Measurements from ENCODE around the gene GRK1.

Gene GRK1

GRCh38 chr13:113767366-113767765 is 100.3 kb downstream of the GRK1 start:
- no peak for DNase-seq (ENCODE audit: low read depth, low spot score)
- Histone ChIP-seq H3K27ac (no peak overlapping the region), H3K36me3 (ENCODE audit: insufficient read depth, low read length) (no peaks in the 10 kb centered on the region), H3K4me3 (no peak overlapping the region), H3K9me3 (ENCODE audit: low read depth, low read length) (no peaks in the 10 kb centered on the region), H3K9ac (ENCODE audit: insufficient read length) (no peak overlapping the region)
- TF ChIP-seq EZH2 (IDR thresholded peaks at IDR 0.05) (no peak), POLR2AphosphoS5 (IDR thresholded peaks at IDR 0.05; ENCODE audit: borderline replicate concordance, low read depth, low read length) (no peak), FOXP2 (optimal IDR thresholded peaks at IDR 0.05; ENCODE audit: control extremely low read depth, extremely low read length, insufficient read depth) (no peak)

GRCh38 chr13:113768018-113768905 is 101.2 kb downstream of the GRK1 start:
- no peak for TF ChIP-seq FOXP2 (optimal IDR thresholded peaks at IDR 0.05; ENCODE audit: control extremely low read depth, extremely low read length, insufficient read depth)
- no peak overlapping the region for H3K4me3 ChIP-seq
- no peaks in the 10 kb centered on the region for H3K9me3 ChIP-seq (ENCODE audit: low read depth, low read length)
- no peak overlapping the region for H3K9ac ChIP-seq (ENCODE audit: insufficient read length)
- H3K27ac ChIP-seq, result no peak overlapping the region
- no peak for DNase-seq (ENCODE audit: low read depth, low spot score)
- no peaks in the 10 kb centered on the region for H3K36me3 ChIP-seq (ENCODE audit: insufficient read depth, low read length)

- Histone ChIP-seq H3K27ac (no peak overlapping the region), H3K9ac (ENCODE audit: insufficient read length) (no peak overlapping the region), H3K9me3 (ENCODE audit: low read depth, low read length) (no peaks in the 10 kb centered on the region), H3K4me3 (no peak overlapping the region), H3K36me3 (ENCODE audit: insufficient read depth, low read length) (no peaks in the 10 kb centered on the region)
- TF ChIP-seq EZH2 (IDR thresholded peaks at IDR 0.05), result no peak
- no peak for TF ChIP-seq FOXP2 (optimal IDR thresholded peaks at IDR 0.05; ENCODE audit: control extremely low read depth, extremely low read length, insufficient read depth)
- TF ChIP-seq POLR2AphosphoS5 (IDR thresholded peaks at IDR 0.05; ENCODE audit: borderline replicate concordance, low read depth, low read length), result no peak
- DNase-seq (ENCODE audit: low read depth, low spot score), result no peak
Observed at GRCh38 chr13:113769106-113769505, 102.1 kb downstream of the GRK1 start.

GRCh38 chr13:113769881-113770280 is 102.9 kb downstream of the GRK1 start:
- Histone ChIP-seq H3K9ac (ENCODE audit: insufficient read length) (no peak overlapping the region), H3K36me3 (ENCODE audit: insufficient read depth, low read length) (no peaks in the 10 kb centered on the region), H3K27ac (no peak overlapping the region), H3K4me3 (no peak overlapping the region), H3K9me3 (ENCODE audit: low read depth, low read length) (no peaks in the 10 kb centered on the region)
- TF ChIP-seq FOXP2 (optimal IDR thresholded peaks at IDR 0.05; ENCODE audit: control extremely low read depth, extremely low read length, insufficient read depth) (no peak), POLR2AphosphoS5 (IDR thresholded peaks at IDR 0.05; ENCODE audit: borderline replicate concordance, low read depth, low read length) (no peak), EZH2 (IDR thresholded peaks at IDR 0.05) (no peak)
- no peak for DNase-seq (ENCODE audit: low read depth, low spot score)

GRCh38 chr13:113770441-113770840 is 103.4 kb downstream of the GRK1 start:
- Histone ChIP-seq H3K27ac (no peak overlapping the region), H3K9me3 (ENCODE audit: low read depth, low read length) (no peaks in the 10 kb centered on the region), H3K9ac (ENCODE audit: insufficient read length) (no peak overlapping the region), H3K36me3 (ENCODE audit: insufficient read depth, low read length) (no peaks in the 10 kb centered on the region), H3K4me3 (no peak overlapping the region)
- DNase-seq (ENCODE audit: low read depth, low spot score), result no peak
- TF ChIP-seq POLR2AphosphoS5 (IDR thresholded peaks at IDR 0.05; ENCODE audit: borderline replicate concordance, low read depth, low read length) (no peak), EZH2 (IDR thresholded peaks at IDR 0.05) (no peak), FOXP2 (optimal IDR thresholded peaks at IDR 0.05; ENCODE audit: control extremely low read depth, extremely low read length, insufficient read depth) (no peak)

- Histone ChIP-seq H3K9me3 (ENCODE audit: low read depth, low read length) (no peaks in the 10 kb centered on the region), H3K27ac (no peak overlapping the region), H3K4me3 (no peak overlapping the region), H3K36me3 (ENCODE audit: insufficient read depth, low read length) (no peaks in the 10 kb centered on the region), H3K9ac (ENCODE audit: insufficient read length) (no peak overlapping the region)
- TF ChIP-seq POLR2AphosphoS5 (IDR thresholded peaks at IDR 0.05; ENCODE audit: borderline replicate concordance, low read depth, low read length) (no peak), EZH2 (IDR thresholded peaks at IDR 0.05) (no peak), FOXP2 (optimal IDR thresholded peaks at IDR 0.05; ENCODE audit: control extremely low read depth, extremely low read length, insufficient read depth) (no peak)
- no peak for DNase-seq (ENCODE audit: low read depth, low spot score)
Observed at GRCh38 chr13:113770937-113771336, 103.9 kb downstream of the GRK1 start.

GRCh38 chr13:113771709-113772331 is 104.8 kb downstream of the GRK1 start:
- no peak for DNase-seq (ENCODE audit: low read depth, low spot score)
- Histone ChIP-seq H3K9me3 (ENCODE audit: low read depth, low read length) (no peaks in the 10 kb centered on the region), H3K4me3 (no peak overlapping the region), H3K27ac (no peak overlapping the region), H3K36me3 (ENCODE audit: insufficient read depth, low read length) (no peaks in the 10 kb centered on the region), H3K9ac (ENCODE audit: insufficient read length) (no peak overlapping the region)
- no peak for TF ChIP-seq POLR2AphosphoS5 (IDR thresholded peaks at IDR 0.05; ENCODE audit: borderline replicate concordance, low read depth, low read length)

GRCh38 chr13:113774177-113775107 is 107.4 kb downstream of the GRK1 start:
- Histone ChIP-seq H3K36me3 (ENCODE audit: insufficient read depth, low read length) (no peaks in the 10 kb centered on the region), H3K9ac (ENCODE audit: insufficient read length) (no peak overlapping the region), H3K4me3 (no peak overlapping the region), H3K9me3 (ENCODE audit: low read depth, low read length) (no peaks in the 10 kb centered on the region), H3K27ac (no peak overlapping the region)
- no peak for TF ChIP-seq FOXP2 (optimal IDR thresholded peaks at IDR 0.05; ENCODE audit: control extremely low read depth, extremely low read length, insufficient read depth)
- no peak for TF ChIP-seq EZH2 (IDR thresholded peaks at IDR 0.05)
- TF ChIP-seq POLR2AphosphoS5 (IDR thresholded peaks at IDR 0.05; ENCODE audit: borderline replicate concordance, low read depth, low read length), result no peak
- no peak for DNase-seq (ENCODE audit: low read depth, low spot score)

Data from SK-N-MC (cell line).